Measurements from ENCODE around the gene VTI1A.
"Not testable (repeated sequence)": the region's sequence is repeated elsewhere in the genome, so short reads cannot be mapped to it uniquely, and the experiment has no call there.

The VTI1A gene

GRCh38 chr10:112722758-112723157 lies 275.7 kb downstream of the VTI1A start:
- no peak for DNase-seq (ENCODE audit: low spot score)

GRCh38 chr10:112723876-112724275 lies 276.9 kb downstream of the VTI1A start:
- DNase-seq (ENCODE audit: low spot score), result no peak

GRCh38 chr10:112724404-112724991 lies 277.5 kb downstream of the VTI1A start:
- no peak for DNase-seq (ENCODE audit: low spot score)

- DNase-seq (ENCODE audit: low spot score), result no peak
These were observed 281.3 kb downstream of the VTI1A start for GRCh38 chr10:112728118-112728883.

GRCh38 chr10:112728997-112729396 lies 282.0 kb downstream of the VTI1A start:
- DNase-seq (ENCODE audit: low spot score), result no peak

GRCh38 chr10:112731450-112731849 lies 284.4 kb downstream of the VTI1A start:
- not testable (repeated sequence) for DNase-seq (ENCODE audit: low spot score)

GRCh38 chr10:112732277-112732921 lies 285.4 kb downstream of the VTI1A start:
- DNase-seq (ENCODE audit: low spot score), result peak; percentile 30

- no peak for DNase-seq (ENCODE audit: low spot score)
These were observed 288.2 kb downstream of the VTI1A start for GRCh38 chr10:112735041-112735695.

- DNase-seq (ENCODE audit: low spot score), result no peak
These were observed 291.9 kb downstream of the VTI1A start for GRCh38 chr10:112738606-112739591.

- DNase-seq (ENCODE audit: low spot score), result no peak
These were observed 292.8 kb downstream of the VTI1A start for GRCh38 chr10:112739592-112740353.

- no peak for DNase-seq (ENCODE audit: low spot score)
These were observed 294.9 kb downstream of the VTI1A start for GRCh38 chr10:112741830-112742402.

GRCh38 chr10:112744181-112745096 lies 297.4 kb downstream of the VTI1A start:
- no peak for DNase-seq (ENCODE audit: low spot score)

GRCh38 chr10:112746329-112746728 lies 299.3 kb downstream of the VTI1A start:
- DNase-seq (ENCODE audit: low spot score), result no peak

- DNase-seq (ENCODE audit: low spot score), result no peak
These were observed 303.6 kb downstream of the VTI1A start for GRCh38 chr10:112750427-112751167.

GRCh38 chr10:112751651-112752050 lies 304.6 kb downstream of the VTI1A start:
- DNase-seq (ENCODE audit: low spot score), result no peak

GRCh38 chr10:112752288-112752687 lies 305.3 kb downstream of the VTI1A start:
- no peak for DNase-seq (ENCODE audit: low spot score)

- no peak for DNase-seq (ENCODE audit: low spot score)
These were observed 307.0 kb downstream of the VTI1A start for GRCh38 chr10:112753961-112754411.

GRCh38 chr10:112755446-112756234 lies 308.6 kb downstream of the VTI1A start:
- DNase-seq (ENCODE audit: low spot score), result no peak
